ENCODE data around the gene GET3. TPM values are rescaled to one million over a fixed set of nuclear protein-coding genes. Genes with fewer than 3 reads are reported as not detected.

Gene GET3
- polyA plus RNA-seq, 1 of the 3 experiments (the other 2 are of a cell fraction): 264 TPM

- no peak overlapping the region for H3K27ac ChIP-seq (ENCODE audit: low read depth in 2 of 2, low read length in 1 of 2)
- H3K36me3 ChIP-seq (replicated peaks in 1 of 2; ENCODE audit: control insufficient read depth in 1 of 2, insufficient read depth in 2 of 2, low read length in 1 of 2): peaks cover 36 to 46% of the 10 kb centered on the region in 2 experiments
- H3K9ac ChIP-seq: no peak overlapping the region
- no peaks in the 10 kb centered on the region for H3K27me3 ChIP-seq (ENCODE audit: insufficient read depth)
- POLR2A ChIA-PET: no interaction called here
- TF ChIP-seq ZBTB33 (IDR thresholded peaks at IDR 0.05; ENCODE audit: borderline replicate concordance, low read depth) (no peak), USF2 (IDR thresholded peaks at IDR 0.05; ENCODE audit: borderline replicate concordance, low read depth, low read length) (no peak), ELF1 (IDR thresholded peaks at IDR 0.05) (no peak), SIN3A (IDR thresholded peaks at IDR 0.05; ENCODE audit: borderline replicate concordance, low read depth, low read length) (no peak), FOXM1 (IDR thresholded peaks at IDR 0.05; ENCODE audit: low read depth) (no peak), POLR2AphosphoS5 (IDR thresholded peaks at IDR 0.05; ENCODE audit: low read depth, low read length) (no peak), MXI1 (IDR thresholded peaks at IDR 0.05; ENCODE audit: low read depth, low read length) (no peak), TEAD4 (IDR thresholded peaks at IDR 0.05; ENCODE audit: borderline replicate concordance, insufficient read depth) (no peak), RFX5 (IDR thresholded peaks at IDR 0.05; ENCODE audit: low read length) (no peak)
- H3K9me3 ChIP-seq: no peaks in the 10 kb centered on the region
- no peak overlapping the region for H3K4me3 ChIP-seq (ENCODE audit: low read depth in 2 of 2, low read length in 1 of 2)
- peaks cover 51% of the 10 kb centered on the region for H3K79me2 ChIP-seq (ENCODE audit: insufficient read depth)
- no peak for DNase-seq
- H4K20me1 ChIP-seq (ENCODE audit: insufficient read depth): no peaks in the 10 kb centered on the region
- CTCF ChIA-PET: interaction anchor here (2.4 kb wide), 1 partner anchor 42 kb away, joined by 6 read pairs; no protein-coding TSS in a partner anchor
- H3K4me1 ChIP-seq (ENCODE audit: control insufficient read depth in 1 of 2, insufficient read depth in 2 of 2, low read depth in 1 of 2, low read length in 1 of 2): peaks cover 0 to 2% of the 10 kb centered on the region in 2 experiments; a peak in 2 of 4 replicates
- no peaks in the 10 kb centered on the region for H3K9me2 ChIP-seq
- 100% methylated on average over 11 of the region's 15 CpGs for WGBS (ENCODE audit: low lambda C conversion rate)
- H2AFZ ChIP-seq (ENCODE audit: low read depth): no peak overlapping the region
- H3F3A ChIP-seq (replicated peaks; ENCODE audit: insufficient read depth): peaks cover 8% of the 10 kb centered on the region
- H3K4me2 ChIP-seq: no peak overlapping the region
Measured at GRCh38 chr19:12715102-12715501, 22.2 kb upstream of the GET3 start.

GRCh38 chr19:12715929-12716328, 21.4 kb upstream of the GET3 start:
- ChIA-PET CTCF (interaction anchor here (0.8 to 1.5 kb wide), 3 partner anchors 44 to 81 kb away, joined by 3 to 6 read pairs (median 3); no protein-coding TSS in a partner anchor), POLR2A (no interaction called here)
- DNase-seq: no peak
- Histone ChIP-seq H4K20me1 (ENCODE audit: insufficient read depth) (no peaks in the 10 kb centered on the region), H3K9me3 (no peaks in the 10 kb centered on the region), H3K4me3 (ENCODE audit: low read depth in 2 of 2, low read length in 1 of 2) (no peak overlapping the region), H3K4me1 (ENCODE audit: control insufficient read depth in 1 of 2, insufficient read depth in 2 of 2, low read depth in 1 of 2, low read length in 1 of 2) (peaks cover 6 to 7% of the 10 kb centered on the region in 2 experiments; a peak in 2 of 4 replicates), H3K36me3 (replicated peaks in 1 of 2; ENCODE audit: control insufficient read depth in 1 of 2, insufficient read depth in 2 of 2, low read length in 1 of 2) (peaks cover 31 to 41% of the 10 kb centered on the region in 2 experiments), H3F3A (replicated peaks; ENCODE audit: insufficient read depth) (peaks cover 8% of the 10 kb centered on the region), H2AFZ (ENCODE audit: low read depth) (no peak overlapping the region), H3K27ac (ENCODE audit: low read depth in 2 of 2, low read length in 1 of 2) (no peak overlapping the region), H3K4me2 (no peak overlapping the region), H3K27me3 (ENCODE audit: insufficient read depth) (no peaks in the 10 kb centered on the region), H3K9ac (no peak overlapping the region), H3K9me2 (no peaks in the 10 kb centered on the region), H3K79me2 (ENCODE audit: insufficient read depth) (peaks cover 59% of the 10 kb centered on the region)
- 90% methylated on average over 2 of the region's 3 CpGs for WGBS (ENCODE audit: low lambda C conversion rate)
- no peak for TF ChIP-seq EZH2phosphoT487 (IDR thresholded peaks at IDR 0.05; ENCODE audit: borderline replicate concordance, low read depth)
- no peak for TF ChIP-seq POLR2AphosphoS5 (IDR thresholded peaks at IDR 0.05; ENCODE audit: low read depth, low read length)
- TF ChIP-seq TEAD4 (IDR thresholded peaks at IDR 0.05; ENCODE audit: borderline replicate concordance, insufficient read depth): no peak
- no peak for TF ChIP-seq EP300 (IDR thresholded peaks at IDR 0.05; ENCODE audit: borderline replicate concordance in 1 of 2, low read depth in 1 of 2, low read length in 1 of 2)
- no peak for TF ChIP-seq GABPA (IDR thresholded peaks at IDR 0.05; ENCODE audit: low read depth)
- no peak for TF ChIP-seq RFX5 (IDR thresholded peaks at IDR 0.05; ENCODE audit: low read length)
- TF ChIP-seq SMC3 (IDR thresholded peaks at IDR 0.05; ENCODE audit: low read depth, low read length): no peak
- no peak for TF ChIP-seq CHD2 (IDR thresholded peaks at IDR 0.05; ENCODE audit: low read length, partially characterized antibody)
- no peak for TF ChIP-seq ELF1 (IDR thresholded peaks at IDR 0.05)
- no peak for TF ChIP-seq FOXJ3 (CRISPR knock-in tag; IDR thresholded peaks at IDR 0.05)
- no peak for TF ChIP-seq RCOR1 (IDR thresholded peaks at IDR 0.05; ENCODE audit: low read length)
- TF ChIP-seq TCF12 (IDR thresholded peaks at IDR 0.05): no peak
- TF ChIP-seq ZBTB33 (IDR thresholded peaks at IDR 0.05; ENCODE audit: borderline replicate concordance, low read depth): no peak
- TF ChIP-seq IRF3 (IDR thresholded peaks at IDR 0.05; ENCODE audit: low read depth, low read length): no peak
- no peak for TF ChIP-seq CTCF (IDR thresholded peaks at IDR 0.05)
- no peak for TF ChIP-seq JUND (IDR thresholded peaks at IDR 0.05)
